Activated CD8-positive, alpha-beta memory T cell treated with anti-CD3 and anti-CD28 coated beads for 48 hours (primary cell): Measurements from ENCODE around the gene ACOX2.
A peak's percentile ranks its signal among the peaks of the same experiment; 100 is the strongest.

Experiments
- DNase-seq, 3 experiments: peaks; one replicate each; pipeline ENCODE4 v3.0.0-alpha.2; 2020; ENCODE audit warnings: low read depth in 2 of 3, low spot score in 2 of 3

The ACOX2 gene

DNA sequence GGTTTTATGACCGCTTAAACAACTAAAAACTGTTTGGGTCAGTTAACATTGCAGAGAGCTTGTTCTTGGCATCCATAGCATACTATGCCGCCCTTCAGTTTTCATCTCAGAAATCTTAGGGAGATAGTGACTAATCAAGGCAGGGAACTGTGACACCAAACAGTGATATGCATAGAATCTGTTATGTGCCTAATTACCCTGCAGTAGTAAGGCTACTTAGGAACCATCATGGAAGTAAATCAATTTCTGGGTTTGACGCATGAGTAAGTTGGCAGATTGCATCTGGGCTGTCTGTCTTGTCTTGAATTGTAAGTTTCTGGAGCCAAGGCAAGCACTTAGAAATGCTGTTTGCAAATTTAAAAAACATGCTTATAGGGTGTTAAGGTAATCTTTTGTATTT is 22.6 kb downstream of the ACOX2 start:
- no peak for DNase-seq

DNA sequence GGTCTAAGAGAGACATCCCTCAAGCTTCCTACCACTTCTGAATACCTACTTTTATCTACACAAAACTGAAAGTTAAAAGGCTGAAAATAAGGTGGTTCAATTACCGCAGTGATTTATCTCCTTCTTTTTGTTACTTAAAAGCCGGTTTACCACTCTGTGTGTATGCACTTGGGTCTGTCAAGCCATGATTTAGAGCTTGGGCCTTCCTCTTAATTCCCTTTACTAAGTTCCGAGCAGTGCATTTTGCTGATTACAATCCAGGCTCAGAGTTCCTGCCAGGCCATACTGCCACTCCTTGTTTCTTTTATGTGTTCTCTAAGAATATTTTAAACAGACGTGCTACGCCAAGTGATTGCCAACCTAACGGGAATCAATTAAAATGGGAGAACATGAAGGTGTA is 28.6 kb downstream of the ACOX2 start:
- no peak for DNase-seq

DNA sequence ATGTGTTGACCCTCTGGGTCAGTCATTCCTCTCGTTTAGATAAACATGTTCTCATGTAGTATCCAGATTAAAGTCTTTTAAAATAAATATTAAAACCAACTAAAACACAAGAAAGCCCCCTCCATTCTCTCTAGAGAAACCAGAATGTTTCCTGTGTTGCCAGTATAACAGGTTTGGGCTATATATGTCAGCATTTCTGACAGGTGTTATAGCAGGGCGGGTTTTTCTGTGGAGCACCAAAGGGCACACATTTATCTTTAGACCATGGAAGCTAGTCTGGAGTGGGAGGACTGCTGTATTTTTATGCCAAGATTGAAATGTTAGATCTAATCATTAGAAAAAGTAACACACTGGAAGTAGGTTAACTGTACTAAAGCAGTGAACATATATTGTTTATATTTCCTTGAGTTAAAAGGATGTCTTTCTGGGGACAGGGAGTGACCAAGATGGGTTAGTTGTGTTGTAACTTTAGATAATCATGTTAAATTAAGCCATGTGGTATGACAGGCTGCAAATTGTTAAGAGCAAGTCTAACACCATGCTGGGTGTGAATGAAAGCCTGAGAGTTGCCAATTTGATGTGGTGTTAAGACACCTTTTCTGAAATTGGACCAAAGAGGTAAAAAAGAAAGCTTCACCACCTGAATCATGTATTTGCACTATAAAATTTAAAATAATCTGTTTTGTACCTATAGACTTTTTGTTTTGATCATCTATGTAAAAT is 29.5 kb downstream of the ACOX2 start:
- DNase-seq = no peak

DNA sequence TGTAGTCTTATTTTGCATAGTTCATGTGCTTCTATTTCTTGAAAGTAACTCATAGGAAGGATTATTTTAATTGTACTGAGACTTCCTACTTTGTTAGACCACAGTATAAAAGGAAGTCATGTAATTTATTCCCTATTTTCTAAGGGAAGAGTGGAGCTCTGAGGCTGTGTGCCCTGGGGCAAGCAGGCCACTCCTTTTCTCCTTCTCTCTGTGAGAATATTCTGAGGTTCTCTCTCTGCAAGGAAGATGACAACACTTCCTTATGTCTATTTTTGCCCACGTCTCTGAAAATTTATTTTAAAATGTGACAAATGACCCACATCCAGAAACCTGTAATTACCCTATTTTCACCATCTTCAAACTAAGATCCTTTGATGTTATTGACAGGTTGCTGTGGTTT is 34.1 kb downstream of the ACOX2 start:
- DNase-seq = no peak

DNA sequence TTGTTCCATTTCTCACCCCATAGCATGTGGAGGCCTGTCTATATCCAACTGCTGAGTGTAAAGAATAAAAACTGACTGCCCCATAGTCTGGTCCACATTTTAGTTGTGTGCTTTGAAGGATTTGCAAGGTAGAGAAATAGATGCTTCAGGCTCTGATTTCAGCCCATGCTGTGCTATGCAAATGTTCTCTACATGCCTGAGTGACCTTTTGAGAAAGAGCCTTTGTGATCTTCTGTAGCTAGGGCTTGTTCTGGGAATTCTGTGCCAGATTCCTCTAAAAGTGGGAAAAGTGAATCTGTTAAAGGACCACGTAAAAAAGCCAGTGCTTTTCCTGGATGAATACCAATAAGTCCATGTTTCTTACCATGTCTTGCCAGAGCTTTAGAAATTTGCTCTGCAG is 39.9 kb downstream of the ACOX2 start:
- DNase-seq = no peak

DNA sequence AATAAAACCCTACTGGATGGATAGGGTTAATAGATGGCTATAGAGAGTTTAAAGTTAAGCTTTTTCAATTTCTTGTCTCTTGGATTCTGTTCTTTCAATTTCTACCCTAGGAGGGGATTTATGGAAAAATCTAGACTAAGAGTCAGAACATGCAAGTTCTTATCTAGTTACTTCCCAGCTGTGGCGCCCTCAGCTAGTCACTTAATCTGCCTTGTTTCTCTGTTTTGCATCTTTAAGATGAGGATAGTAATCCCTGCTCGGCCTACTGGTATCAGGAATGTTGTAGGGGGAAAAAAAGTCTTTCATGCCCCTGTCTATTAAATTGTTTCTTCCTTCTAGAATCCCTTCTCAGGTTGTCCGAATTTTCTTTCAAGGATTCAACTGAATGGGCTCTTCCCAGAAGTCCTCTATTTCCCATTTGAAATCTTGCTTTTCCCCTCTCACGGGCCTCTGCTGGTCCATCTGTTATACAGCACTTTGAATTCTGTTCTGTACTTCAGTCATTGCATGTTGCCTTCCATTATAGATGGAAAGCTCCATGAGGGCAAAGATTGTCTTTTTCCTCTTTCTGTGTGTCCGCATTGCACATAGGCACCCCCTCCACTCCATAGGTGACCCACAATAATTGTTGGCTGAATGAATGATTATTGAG is 40.7 kb downstream of the ACOX2 start:
- no peak for DNase-seq

DNA sequence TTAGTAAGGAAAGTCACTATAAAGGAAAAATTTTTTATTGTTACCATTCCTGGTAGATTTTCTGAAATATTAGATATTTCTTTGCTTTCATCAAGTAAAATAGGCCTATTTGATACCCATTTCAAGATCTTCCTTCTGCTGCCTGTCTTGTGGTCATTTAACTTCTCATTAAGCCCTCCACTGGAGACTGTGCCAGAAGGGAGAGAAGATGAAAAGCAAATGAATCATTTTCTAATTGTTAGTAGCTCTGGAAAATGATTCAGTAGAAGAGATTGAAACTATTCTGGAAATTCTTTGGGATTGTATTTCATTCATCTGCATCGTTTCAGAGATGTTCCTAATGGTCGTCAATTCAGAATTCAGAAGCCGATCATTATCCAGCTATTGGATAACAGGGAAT is 41.9 kb downstream of the ACOX2 start:
- no peak for DNase-seq

DNA sequence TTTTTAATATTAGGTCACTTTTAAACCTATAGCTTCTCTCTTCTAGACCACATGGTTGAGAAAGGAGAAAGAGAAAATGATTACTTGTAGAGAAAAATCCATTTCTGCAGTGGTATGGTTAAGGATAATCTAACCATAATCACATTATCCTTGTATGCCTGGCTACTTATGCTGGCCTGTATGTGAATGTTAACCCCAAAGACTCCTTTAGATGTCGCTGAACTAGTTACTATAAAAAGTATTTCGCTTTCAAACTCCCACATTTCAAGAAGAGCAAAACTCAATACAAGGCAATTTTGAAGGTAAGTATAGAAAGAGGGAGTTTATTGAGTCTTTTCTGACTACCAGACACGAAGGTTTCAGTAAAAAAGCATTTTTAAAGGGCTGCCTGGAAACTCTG is 42.9 kb downstream of the ACOX2 start:
- no peak for DNase-seq

DNA sequence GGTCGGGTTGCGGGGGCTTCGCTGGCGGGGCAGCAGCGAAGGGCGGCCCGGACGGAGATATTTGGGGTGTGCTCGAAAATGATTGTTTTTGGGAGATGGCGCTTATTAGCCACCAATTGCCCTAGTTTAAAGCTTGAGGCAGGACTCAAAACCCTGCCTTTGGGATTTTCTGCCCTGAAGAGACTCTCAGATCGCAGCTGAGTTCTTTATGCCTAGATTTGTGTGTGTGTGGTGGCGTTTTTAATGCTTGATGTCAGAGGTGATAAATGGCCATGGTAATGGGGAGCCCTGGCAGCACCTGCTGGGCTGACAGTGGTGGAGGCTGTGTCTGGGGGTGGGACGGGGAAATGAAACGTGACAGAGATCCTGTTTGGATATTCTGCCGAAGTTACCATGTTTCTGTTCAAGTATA is 44.5 kb downstream of the ACOX2 start:
- no peak for DNase-seq

DNA sequence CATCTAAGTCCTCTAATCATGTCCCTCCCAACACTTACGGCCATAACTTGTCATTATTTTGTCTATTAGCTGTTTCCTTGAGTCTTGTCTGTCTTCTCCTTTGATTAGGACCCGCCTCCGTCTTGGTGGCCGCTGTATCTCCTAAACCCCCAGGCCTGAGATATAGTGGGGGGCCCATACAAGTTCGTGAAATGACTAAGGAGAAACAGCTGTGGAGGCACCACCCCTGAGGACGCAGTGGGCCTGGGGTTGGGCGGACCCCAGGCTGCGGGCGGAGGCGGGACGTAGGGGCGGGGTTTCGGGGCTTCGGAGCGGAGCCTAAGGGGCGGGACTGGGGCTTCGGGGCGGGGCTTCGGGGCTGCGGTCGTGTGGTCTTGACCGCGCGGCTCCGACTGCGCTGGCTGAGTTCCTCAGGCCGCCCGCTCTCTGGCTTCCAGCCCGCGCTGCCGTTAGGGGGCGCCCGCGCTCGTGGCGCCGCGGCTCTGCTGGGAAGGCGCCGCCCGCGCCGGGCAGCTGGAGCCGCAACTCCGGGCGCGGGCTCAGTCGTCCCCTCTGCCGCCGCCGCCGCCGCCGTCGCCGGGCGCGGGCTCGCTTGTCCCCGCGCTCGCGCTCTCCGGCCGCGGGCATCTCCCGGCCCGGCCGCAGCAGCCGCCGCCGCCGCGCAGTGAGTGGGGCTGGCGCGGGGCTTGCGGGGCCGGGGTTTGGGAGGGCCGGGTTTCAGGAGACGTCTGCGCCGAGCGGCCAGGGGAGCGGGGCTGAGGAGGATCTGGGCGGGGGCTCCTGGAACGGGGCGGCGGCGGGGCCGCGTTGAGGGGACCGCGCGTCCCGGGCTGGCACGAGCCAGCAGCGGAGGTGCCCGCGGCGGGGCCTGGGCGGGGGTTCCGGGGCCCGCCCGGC is 45.2 kb downstream of the ACOX2 start, which contains the start of gene KCTD6:
Gene KCTD6, plus strand, starts transcription at position 591 of the 897 bp plus-strand sequence. CDS start 6,660 bp downstream, outside the sequence.
- peak; percentile 72 to 77 (median 75) for DNase-seq

DNA sequence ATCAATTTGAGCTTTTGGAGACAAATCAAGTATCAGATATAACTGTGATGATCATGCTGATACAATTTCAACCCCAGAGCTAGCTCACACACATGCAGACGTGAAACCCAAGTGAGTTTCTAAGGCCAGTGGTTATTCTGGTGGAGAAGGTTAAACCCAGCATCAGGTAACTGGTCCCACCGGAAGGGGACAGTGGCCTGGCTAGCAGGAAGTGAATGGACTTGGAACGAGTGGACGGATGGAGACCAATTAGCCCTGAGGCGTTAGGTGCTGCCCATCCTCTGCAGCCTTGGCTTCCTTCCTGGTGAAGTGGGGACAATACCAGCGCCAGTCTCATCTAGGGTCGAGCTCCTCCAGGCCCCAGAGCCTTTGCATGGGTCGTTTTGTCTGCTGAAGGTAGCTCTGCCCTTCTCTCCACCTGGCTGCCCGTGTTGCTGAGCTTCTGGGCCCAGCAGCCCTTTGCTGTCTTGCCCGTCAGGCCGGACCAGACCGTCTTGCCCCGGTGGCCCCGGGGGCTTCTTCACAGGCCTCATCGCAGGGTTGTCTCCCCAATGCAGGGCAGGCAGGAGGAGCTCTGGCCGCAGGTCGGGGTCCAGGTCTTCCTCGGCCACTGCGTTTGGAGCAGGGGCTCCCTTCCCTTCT is 46.0 kb downstream of the ACOX2 start:
- no peak for DNase-seq

DNA sequence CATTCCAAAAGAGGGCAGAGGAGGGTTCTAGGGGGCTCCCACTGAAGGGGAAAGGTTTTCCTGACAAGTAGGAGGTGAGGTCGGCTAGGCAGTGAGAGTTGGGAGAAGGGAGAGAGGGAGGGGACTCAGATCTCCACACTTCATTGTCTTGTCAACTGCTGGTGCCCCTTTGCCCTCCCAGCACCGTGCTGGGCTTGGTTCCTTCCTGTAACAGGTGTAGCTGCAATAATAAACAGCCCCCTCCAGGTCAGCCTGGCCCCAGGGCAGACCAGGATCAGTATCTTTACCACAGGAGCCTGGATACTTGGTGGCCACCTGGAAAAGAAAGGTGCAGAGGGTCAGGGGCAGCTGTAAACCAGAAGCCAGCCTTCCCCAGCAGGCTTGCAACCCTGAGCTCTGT is 48.0 kb downstream of the ACOX2 start:
- DNase-seq = no peak

DNA sequence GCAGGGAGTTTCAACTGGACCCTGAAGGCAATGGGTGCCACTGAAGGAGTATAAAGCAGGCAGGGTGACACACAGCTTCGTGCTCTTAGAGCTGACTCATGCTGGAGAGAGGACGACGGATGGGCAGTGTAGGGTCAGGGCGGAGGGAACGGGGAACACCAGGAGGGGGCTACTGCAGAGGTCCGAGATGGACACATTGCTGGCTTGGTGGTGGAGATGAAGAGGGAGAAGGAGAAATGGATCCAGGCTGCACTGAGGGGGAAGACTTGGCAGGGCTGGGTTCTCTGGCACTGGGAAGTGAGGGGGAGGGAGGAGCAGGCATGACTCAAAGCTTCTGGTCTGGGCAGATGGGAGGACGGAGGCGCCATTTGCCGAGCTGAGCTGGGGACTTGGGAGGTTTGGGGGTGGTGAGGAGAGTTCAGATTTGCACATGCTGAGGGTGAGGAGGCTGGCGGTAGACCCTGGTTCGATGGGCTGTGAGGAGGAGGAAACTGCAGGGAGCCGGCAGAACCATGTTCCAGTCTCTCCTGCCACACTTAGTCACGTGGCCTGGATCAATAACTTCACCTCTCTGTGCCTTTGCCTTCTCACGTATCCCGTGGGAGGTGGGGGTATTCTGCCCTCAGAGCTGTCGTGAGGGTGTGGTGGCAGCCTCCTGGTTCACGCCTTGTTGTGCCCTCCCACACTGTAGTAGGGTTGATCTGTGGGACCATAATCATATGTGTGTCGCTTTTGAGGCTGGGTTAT is 49.7 kb downstream of the ACOX2 start:
- DNase-seq = no peak

DNA sequence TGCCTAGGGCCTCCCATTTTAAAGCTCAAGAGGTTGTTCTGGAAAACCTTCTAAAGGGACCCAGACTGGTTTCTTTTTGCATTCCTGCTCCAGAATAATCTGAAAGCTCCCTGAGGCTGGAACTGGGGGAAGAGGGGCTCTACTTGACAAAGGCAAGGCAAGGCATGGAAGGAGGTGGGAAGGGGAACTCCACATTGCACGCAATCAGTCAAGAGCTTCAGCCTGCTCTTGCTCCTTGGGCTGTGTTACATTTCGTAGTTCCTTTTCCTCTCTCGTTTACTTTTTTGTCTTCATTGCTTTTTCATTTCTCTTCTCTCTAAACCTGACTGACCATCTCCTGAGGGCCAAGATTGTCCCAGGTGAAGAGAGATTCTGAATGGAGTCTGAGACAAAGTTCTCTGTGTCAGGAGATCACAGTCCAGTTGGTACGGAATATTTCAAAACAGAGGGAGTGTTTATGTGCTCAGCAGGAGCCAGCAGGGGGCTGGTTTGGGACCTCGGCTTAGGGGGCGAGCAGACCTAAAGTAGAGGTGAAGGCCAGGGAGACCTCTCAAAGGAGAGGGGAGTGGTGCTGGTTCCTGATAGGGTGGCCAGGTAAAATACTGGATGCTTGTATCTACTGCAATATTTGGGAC is 51.1 kb downstream of the ACOX2 start:
- no peak for DNase-seq

DNA sequence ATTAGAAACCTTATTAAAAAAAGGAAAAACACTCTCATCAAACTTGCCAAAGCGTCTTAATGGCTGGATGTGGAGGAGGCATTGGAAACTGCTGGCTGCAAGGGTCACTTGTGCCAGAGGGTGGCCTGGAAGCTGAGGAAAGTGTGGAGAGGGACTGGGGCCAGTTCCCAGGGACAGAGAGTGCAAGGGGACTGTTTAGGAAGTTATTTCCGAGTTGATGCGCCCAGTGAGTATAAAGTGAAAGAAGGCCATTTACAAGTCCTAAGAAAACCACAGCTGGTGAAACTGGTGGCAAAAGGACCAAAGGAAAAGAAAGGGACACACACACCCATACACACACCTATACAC is 52.3 kb downstream of the ACOX2 start:
- DNase-seq = no peak

DNA sequence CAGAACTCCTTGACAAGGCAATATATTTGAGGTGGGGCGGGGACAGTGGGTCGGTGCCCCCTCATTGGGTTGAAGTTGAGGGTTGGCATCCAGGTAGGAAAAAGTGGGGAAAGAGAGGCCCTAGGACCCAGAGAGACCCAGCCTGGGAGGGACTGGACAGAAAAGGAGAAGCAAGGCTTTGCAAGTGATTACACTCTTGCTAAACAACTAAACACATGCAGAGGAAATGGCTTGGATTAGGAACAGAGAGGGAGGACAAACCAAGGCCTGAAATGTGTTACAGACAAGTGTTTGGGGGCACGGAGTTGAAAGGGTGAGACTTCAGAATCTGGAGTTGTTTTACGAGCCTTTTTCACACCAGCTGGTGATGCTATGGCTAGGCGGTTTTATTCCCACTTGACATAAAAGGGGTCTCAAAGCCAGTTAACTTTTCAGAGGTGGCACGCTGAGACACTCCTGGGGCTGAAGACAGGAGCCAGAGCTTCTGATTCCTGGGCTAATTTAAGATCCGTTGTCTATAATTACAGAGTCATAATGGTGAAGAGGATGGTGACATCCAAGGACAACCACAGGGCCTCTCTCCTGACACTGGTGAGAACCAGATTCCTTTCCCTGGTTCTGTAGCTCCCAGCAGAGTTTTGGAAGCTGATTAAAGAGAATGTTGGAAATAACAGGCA is 52.8 kb downstream of the ACOX2 start:
- no peak for DNase-seq

DNA sequence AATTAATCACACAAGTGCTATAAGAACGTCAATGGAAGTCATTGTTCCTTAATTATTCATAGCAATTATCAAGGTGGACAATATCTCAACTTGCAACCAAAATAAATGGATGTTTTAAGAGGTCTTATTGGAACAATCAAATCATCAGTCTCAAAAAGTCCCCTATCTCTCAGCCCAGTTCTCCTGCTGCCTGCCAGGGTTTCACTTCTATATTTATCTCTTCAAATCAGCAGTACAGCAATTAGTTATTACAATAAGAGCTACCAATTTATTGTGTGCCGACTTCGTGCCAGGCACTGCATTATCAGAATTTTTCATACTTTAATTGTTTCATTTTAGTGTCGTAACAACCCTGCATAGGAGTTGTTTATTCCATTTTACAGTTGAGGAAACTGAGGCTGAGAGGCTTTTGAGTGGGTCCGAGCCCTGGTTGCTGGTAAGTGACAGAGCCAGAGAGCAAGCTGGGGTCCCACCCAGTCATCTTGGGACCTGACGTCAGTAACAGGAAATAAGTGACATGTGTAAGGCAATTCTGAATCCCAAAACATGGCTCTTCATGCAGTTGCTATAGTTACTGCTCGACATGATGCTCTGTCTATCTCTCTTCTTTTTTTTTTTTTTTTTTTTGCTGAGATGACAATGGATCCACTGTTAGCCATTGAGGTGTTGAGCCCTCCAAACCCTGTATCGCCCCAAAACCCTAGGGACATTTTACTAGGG is 53.9 kb downstream of the ACOX2 start:
- no peak for DNase-seq

DNA sequence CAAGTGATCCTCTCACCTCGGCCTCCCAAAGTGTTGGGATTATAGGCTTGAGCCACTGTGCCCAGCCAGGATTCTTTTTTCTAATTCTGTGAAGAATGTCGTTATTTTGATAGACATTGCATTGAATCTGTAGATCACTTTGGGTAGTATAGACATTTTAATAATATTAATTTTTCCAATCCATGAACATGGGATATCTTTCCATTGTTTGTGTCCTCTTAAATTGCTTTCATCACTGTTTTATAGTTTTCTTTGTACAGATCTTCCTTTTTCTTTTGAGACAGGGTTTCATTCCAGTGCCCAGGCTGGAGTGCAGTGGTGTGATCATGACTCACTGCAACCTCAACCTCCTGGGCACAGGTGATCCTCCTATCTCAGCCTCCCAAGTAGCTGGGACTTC is 56.7 kb downstream of the ACOX2 start:
- no peak for DNase-seq

DNA sequence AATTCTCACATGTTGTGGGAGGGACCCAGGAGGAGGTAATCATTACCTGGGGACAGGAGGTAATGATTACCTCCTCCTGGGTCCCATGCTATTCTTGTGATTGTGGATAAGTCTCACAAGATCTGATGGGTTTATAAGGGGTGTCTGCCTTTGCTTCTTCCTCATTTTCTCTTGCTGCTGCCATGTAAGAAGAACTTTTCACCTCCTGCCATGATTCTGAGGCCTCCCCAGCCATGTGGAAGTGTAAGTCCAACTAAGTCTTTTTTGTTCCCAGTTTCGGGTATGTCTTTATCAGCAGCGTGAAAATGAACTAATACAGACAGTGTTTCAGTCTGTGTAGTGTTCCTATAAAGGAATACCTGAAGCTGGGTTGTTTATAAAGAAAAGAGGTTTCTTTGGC is 58.2 kb downstream of the ACOX2 start:
- DNase-seq = no peak
